Smooth muscle cell (in vitro differentiated cells): Measurements from ENCODE around the gene RAP2B. TPM values are rescaled to one million over a fixed set of nuclear protein-coding genes. Genes with fewer than 3 reads are reported as not detected.

Experiments used
- DNase-seq: peaks from one replicate; lab custom pipeline; 2025; ENCODE audit not compliant: unreplicated experiment; lab: John Stamatoyannopoulos, UW
- H2AFZ ChIP-seq: fragments of 200-600 bp; sonication (generic); 2 replicates; pipeline ENCODE4 v1.6.0; 2016; ENCODE audit warnings: antibody characterized with exemption, low read depth, mild to moderate bottlenecking
- H3F3A ChIP-seq: fragments of 200-600 bp; sonication (generic); 2 replicates; pipeline ENCODE4 v1.6.0; 2017; ENCODE audit warnings: antibody characterized with exemption, low read depth
- H3K27ac ChIP-seq: fragments of 200-600 bp; sonication (generic); 2 replicates; pipeline ENCODE4 v1.5.1; 2016; ENCODE audit warnings: low read depth, mild to moderate bottlenecking
- H3K27me3 ChIP-seq: fragments of 200-600 bp; sonication (generic); 2 replicates; pipeline ENCODE4 v1.6.1; 2016; ENCODE audit warnings: low read depth, mild to moderate bottlenecking
- H3K36me3 ChIP-seq: fragments of 200-600 bp; sonication (generic); 2 replicates; pipeline ENCODE4 v1.5.1; 2016; ENCODE audit warnings: low read depth
- H3K4me1 ChIP-seq: fragments of 200-600 bp; sonication (generic); 2 replicates; pipeline ENCODE4 v1.5.1; 2016; ENCODE audit warnings: low read depth
- H3K4me2 ChIP-seq: fragments of 200-600 bp; sonication (generic); 2 replicates; pipeline ENCODE4 v1.6.0; 2016; ENCODE audit warnings: mild to moderate bottlenecking
- H3K4me3 ChIP-seq: fragments of 200-600 bp; sonication (generic); 2 replicates; pipeline ENCODE4 v1.5.1; 2016; ENCODE audit warnings: mild to moderate bottlenecking
- H3K79me2 ChIP-seq: fragments of 200-600 bp; sonication (generic); 2 replicates; pipeline ENCODE4 v1.6.0; 2016; ENCODE audit warnings: low read depth, mild to moderate bottlenecking
- H3K9ac ChIP-seq: fragments of 200-600 bp; sonication (generic); 2 replicates; pipeline ENCODE4 v1.6.0; 2016; ENCODE audit warnings: low read depth
- H3K9me3 ChIP-seq: fragments of 200-600 bp; sonication (generic); replicated peaks from 2 replicates; pipeline ENCODE4 v1.5.1; 2016; ENCODE audit warnings: low read depth
- H4K20me1 ChIP-seq: fragments of 200-600 bp; sonication (generic); 2 replicates; pipeline ENCODE4 v1.6.0; 2016; ENCODE audit warnings: low read depth
- CTCF ChIP-seq: fragments of 200-600 bp; sonication (generic); IDR thresholded peaks from 2 replicates; pipeline ENCODE4 v1.5.1; 2017; ENCODE audit warnings: borderline replicate concordance, mild to moderate bottlenecking, antibody characterized with exemption; ENCODE audit not compliant: insufficient read depth, poor library complexity, severe bottlenecking
- WGBS: methylation state at CpG from one replicate; pipeline ENCODE4 v1.1.7; 2016; ENCODE audit warnings: low lambda C conversion rate; 5-methylcytosine and 5-hydroxymethylcytosine counted together
- polyA plus RNA-seq: library from polyadenylated mRNA; unstranded; fragments of >200 nt; fragmentation: Nextera tagmentation; extraction: Ambion mirVana; gene quantifications from 2 replicates; pipeline ENCODE4 v1.2.1, GENCODE V29; 2016
- total RNA-seq: library from RNA; depleted of rRNA; stranded (reverse); fragments of >200 nt; gene quantifications from 2 replicates; pipeline ENCODE4 v1.2.3, GENCODE V29; 2014

RAP2B gene
- total and polyA plus RNA-seq, 2 experiments from 2014 or later: 10.7 to 29.0 TPM

- Histone ChIP-seq H3K27ac (peak overlapping the region; percentile 97), H3K79me2 (peaks cover 41% of the 10 kb centered on the region), H3K4me3 (peak overlapping the region; percentile 98), H3K27me3 (no peaks in the 10 kb centered on the region), H3F3A (no peaks in the 10 kb centered on the region), H4K20me1 (peaks cover 40% of the 10 kb centered on the region), H3K4me2 (peak overlapping the region; percentile 94), H2AFZ (peak overlapping the region; percentile 85), H3K9ac (peak overlapping the region; percentile 91), H3K4me1 (peaks cover 19% of the 10 kb centered on the region), H3K36me3 (no peaks in the 10 kb centered on the region), H3K9me3 (no peaks in the 10 kb centered on the region)
- WGBS: under 1% methylated on average over 27 of the region's 27 CpGs
- DNase-seq: peak; percentile 78
- no peak for TF ChIP-seq CTCF
Observed at GRCh38 chr3:153161138-153161713, 800 bp upstream of the RAP2B start.

GRCh38 chr3:153162513-153163392, 727 bp downstream of the RAP2B start:
- no peak for TF ChIP-seq CTCF
- Histone ChIP-seq H3K4me3 (peak overlapping the region; percentile 98), H3F3A (no peaks in the 10 kb centered on the region), H3K9me3 (no peaks in the 10 kb centered on the region), H3K27ac (peak overlapping the region; percentile 77), H3K4me1 (peaks cover 23% of the 10 kb centered on the region), H2AFZ (no peak overlapping the region), H4K20me1 (peaks cover 55% of the 10 kb centered on the region), H3K36me3 (no peaks in the 10 kb centered on the region), H3K9ac (peak overlapping the region; percentile 91), H3K4me2 (peak overlapping the region; percentile 94), H3K79me2 (peaks cover 57% of the 10 kb centered on the region), H3K27me3 (no peaks in the 10 kb centered on the region)
- peak; percentile 33 for DNase-seq
- WGBS: 2% methylated on average over 86 of the region's 86 CpGs

GRCh38 chr3:153163393-153163724, 1.3 kb downstream of the RAP2B start:
- peaks cover 63% of the 10 kb centered on the region for H3K79me2 ChIP-seq
- H3K4me1 ChIP-seq: peaks cover 23% of the 10 kb centered on the region
- H3K36me3 ChIP-seq: no peaks in the 10 kb centered on the region
- H3K9me3 ChIP-seq: no peaks in the 10 kb centered on the region
- no peaks in the 10 kb centered on the region for H3K27me3 ChIP-seq
- H4K20me1 ChIP-seq: peaks cover 60% of the 10 kb centered on the region
- peak overlapping the region; percentile 94 for H3K4me2 ChIP-seq
- H3F3A ChIP-seq: no peaks in the 10 kb centered on the region
- peak overlapping the region; percentile 91 for H3K9ac ChIP-seq
- WGBS: 0% methylated on average over 9 of the region's 9 CpGs
- no peak overlapping the region for H2AFZ ChIP-seq
- DNase-seq: no peak
- peak overlapping the region; percentile 77 for H3K27ac ChIP-seq
- peak overlapping the region; percentile 98 for H3K4me3 ChIP-seq
- TF ChIP-seq CTCF: no peak
